ENCODE results near the gene ENTREP1.
"Not testable (repeated sequence)": the region's sequence is repeated elsewhere in the genome, so short reads cannot be mapped to it uniquely, and the experiment has no call there.

Gene ENTREP1

DNA sequence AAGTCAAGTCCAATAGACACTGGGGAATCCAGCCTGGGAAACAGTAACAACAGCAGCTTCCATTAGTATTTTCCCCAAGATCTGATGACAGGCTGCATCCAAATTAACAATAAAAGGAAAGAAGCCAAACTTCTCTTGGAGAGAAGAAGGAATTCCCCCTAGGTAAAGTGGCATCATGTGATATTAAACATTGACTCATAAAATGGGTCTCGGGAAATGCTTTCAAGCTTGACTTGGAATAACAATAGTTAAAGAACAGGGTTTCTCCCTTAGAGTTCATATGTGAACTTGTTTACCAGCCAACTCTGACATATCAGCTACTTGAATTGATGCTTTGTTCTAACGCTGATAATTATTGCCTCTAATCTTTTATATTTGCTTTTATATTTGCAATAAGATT, 45.4 kb downstream of the ENTREP1 start:
- no peak for DNase-seq

DNA sequence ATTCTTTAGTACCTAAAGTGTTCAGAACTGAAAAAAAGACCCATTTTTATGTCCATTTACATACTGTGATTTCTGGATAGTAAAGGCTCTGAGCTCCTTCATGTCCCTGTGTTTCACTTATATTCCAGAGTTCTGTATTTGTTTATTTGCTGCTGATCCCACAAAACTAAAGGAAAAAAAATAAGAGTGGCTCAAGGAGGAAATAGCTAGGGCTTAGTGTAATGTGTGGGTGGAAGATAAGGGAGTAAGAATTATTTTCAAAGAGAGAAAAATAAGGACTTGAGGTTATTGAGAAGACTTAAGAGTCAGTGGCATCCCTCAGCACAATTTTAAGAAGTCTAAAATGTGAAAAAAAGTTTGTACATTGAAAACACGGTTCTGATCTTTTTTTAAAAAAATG, 46.0 kb downstream of the ENTREP1 start:
- no peak for DNase-seq

DNA sequence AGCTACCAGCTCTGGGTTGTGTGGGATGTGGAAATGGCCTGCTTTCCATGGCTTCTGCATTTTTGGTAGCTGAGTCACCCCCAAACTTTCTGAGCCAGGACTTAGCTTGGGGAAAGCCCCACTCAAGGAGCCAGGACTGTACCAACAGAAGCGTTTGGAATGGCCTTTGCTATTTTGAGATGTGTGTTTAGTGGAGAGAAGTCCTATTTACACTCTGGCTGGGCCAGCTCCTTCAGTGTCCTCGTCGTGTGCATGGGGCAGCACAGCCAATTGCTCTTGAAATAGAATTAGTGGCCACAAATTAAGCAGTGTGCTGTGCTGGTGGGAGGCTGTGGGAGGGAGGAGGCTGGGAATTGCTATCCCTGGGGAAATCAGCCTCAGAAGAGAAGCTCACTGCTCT, 51.6 kb downstream of the ENTREP1 start:
- DNase-seq, result peak; percentile 55 to 77

DNA sequence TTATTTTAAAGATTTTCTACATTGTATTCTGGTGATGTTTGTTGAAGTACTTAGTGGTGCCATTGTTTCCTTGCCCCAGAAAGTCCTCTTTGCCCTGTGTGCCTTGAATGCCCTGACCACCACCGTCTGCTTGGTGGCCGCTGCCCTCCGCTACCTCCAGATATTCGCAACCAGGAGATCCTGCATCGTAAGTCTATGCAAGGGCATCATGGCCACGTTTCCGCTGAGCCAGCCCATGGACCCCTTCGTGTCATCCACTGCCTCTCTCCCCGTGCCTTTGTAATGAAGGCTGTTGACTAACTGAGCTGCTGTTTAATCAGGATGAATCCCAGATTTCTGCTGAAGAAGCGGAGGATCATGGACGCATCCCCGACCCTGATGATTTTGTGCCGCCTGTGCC, 52.3 kb downstream of the ENTREP1 start:
- no peak for DNase-seq

DNA sequence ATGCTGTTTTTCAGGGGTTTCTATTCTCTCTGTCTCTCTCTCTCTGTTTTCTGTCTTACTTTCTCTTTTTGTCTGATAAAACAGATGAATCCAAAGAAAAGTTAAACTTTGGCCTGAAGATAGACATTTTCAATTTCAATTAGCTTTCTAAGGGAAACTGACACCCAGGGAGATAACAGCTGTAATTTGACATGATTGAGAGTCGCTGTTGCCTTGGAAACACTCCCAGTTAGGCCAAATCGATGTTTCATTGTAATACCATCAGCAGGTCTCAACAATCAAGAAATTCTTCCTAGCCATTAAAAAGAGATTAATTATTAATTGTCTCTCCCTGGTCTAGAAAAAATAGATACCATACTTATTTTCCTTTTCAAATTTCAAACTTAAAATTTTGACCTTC, 53.0 kb downstream of the ENTREP1 start:
- no peak for DNase-seq

DNA sequence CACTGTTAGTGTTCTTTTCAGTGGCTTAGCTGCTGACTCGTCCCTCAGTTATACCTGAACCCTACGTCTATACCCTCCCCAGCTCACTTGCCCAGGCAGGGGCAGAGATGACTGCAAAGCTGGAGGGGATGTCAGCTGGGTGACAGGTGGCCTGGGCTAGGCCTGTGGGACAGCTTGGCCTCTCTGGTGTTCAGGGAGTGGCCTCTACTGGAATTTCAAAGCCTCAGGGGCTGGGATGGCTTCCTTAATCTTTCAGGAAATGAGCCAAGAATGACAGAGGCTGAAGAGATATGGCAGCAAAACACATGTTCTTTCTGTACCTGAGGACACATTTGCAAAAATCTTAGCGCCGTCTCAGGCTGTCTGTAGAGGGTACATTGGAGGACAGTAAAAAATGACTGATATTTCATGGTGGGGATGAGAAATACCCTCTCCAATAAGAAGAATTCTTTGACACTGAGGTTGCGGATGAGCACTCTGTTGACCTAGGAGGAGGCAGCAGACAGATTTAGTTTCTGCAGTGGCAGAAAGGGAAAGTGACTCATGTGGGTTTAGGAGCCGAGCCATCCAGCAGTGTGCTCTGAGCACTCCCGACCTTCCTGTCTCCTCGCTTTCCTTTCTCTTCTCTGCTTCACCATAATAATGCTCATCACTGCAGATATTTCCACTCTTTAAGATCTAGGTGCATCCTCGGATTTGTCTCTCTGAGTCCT, 54.4 kb downstream of the ENTREP1 start:
- DNase-seq, result no peak

DNA sequence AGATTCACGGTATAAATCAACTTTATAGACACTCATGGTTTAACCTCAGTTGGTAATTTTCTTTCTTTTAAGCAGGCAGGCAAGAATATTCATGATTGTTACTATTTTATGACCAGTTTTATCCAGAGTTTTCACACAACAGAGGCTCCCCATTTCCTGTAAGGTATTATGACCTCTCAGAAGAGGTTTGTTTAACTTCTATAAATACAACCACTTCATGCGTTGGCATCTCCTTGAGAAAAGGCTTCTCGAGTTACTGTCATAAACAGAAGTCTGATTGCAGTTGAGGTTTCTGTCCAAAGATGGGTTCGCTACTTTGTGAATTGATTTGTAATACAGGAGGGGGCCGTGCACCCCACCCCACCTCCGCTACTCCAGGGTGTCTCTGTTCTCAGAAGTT, 55.3 kb downstream of the ENTREP1 start:
- DNase-seq, result no peak

DNA sequence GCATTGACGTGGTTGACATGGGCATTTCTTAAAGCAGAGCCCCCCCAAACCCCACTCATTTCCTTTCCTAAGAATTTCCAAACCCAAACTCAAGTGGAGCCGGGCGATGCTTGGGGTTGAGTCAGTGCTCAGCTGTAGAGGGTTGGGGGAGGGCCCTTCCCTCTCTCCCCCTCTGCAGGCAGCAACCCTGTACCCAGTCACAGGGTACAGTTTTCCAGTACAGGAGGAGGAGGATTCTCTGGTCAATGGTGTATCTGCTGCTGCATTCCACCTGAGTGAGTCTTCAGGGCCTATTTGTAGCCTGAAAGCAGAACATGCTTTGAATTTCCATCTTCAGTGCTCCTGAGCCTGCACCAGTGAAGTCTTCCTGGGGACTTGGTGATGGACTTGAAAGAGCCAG, 55.8 kb downstream of the ENTREP1 start:
- DNase-seq, result no peak

DNA sequence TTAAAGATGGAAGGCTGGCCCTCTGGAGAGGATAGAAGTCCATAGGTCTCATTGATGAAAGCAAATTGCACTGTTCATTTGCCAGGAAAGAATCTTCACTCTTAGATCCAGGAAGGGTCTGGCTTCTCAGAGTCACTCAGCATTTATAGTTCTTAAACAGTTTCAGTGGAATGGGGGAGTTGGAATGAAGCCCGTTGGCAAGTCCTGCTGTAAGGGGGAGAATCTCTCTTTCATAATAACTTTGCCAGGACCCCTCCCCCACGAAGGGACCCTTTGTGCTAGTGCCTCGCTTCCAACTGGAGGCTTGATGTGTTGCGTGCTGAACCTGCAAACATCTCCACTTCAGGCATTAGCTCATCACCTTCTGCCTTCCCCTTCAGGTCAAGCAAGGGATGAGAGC, 57.1 kb downstream of the ENTREP1 start:
- no peak for DNase-seq

DNA sequence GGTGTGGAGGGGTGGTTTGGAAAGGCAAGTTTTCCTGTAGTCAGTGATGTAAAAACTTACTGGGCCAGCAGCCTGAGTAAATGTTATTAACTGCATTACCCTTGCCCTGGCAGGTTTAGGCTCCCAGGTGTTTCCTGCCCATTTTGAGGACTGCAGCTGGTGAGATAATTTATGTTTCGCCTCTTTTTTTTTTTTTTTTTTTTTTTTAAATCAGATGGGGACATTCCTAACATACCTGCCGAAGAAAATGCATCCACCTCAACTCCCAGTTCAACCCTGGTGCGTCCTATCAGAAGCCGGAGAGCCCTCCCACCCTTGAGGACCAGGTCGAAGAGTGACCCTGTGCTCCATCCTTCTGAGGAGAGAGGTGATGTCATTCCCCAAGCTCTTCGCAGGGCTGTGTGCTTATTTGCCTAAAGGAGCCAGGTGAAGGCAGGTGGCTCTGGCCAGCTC, 60.6 kb downstream of the ENTREP1 start:
- no peak for DNase-seq

DNA sequence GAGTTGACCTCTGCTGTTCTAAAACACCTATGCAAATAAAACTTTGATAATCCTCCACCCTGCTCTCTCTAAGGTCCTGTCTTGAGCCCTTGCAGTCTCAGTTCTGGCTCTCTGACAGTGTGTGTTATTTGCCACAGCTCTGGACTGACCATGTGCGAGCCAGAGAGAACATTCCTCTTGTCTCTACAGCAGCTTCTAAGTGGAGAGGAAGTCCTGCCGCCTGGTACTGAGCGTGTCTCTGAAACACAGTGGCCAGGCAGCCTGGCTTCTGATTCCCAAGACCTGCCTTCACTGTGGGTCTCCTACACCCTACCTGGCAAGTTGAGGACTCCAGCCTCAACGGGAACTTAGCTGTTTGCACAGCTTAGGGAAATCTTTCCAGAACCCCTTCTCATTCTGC, 61.6 kb downstream of the ENTREP1 start:
- no peak for DNase-seq

DNA sequence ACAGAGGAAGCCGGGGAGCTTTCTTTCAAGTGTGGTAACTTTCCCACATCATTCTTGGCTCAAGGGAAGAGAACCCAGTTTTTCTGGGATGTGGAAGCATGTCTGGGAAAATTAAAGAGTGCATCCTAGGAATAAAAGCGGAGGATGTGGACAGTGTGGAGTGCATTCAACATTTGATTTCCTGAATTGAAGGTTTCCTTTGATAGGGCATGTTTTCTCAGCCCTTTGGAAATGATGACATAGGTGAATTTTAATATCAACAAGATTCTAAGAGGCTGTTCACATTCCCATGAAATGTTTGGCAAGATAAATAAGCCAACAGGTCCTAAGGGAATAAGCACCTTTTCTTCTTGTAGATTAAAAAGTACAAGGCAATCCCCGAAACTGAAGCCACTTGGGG, 63.6 kb downstream of the ENTREP1 start:
- no peak for DNase-seq

DNA sequence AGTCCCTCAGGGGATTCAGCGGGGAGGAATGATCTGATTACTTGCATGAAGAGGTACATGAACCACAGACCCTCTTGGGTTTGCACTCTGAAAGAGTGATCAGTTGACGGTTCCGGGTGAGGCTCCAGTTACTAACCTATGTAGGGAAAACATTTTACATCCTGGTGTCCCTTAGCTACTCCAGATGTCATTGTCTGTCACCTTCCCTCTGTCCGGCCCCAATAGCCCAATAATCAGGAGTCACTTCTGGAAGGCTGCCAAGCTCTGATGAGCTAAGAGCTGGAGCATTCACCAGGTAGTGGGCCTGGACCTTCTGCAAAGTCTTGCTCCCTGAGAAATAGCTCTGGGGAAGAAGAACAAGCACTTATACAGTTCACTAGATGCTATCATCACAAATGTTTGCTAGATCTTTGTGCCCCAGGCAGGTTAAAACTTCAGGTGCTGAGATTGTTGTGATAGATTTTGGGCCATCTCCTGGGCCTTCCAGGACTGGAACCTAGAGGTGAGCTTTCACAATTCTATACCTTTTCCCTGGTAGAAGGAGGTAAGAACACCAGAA, 64.5 kb downstream of the ENTREP1 start:
- DNase-seq, result no peak

DNA sequence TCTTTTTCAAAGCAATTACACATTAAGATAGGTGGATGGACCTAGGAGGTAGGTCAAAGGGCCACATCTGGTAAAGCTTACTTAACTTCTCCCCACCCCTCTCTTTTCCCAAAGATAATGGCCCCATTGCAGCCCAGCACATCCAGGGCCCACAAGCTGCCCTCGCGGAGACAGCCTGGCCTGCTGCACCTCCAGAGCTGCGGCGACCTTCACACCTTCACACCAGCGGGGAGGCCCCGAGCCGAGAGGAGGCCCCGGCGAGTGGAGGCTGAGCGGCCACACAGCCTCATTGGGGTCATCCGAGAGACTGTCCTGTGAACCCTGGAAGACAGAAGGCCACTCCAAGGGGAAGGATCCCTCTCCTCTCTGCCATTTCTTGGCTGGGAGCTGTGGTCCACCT, 66.5 kb downstream of the ENTREP1 start:
- no peak for DNase-seq

DNA sequence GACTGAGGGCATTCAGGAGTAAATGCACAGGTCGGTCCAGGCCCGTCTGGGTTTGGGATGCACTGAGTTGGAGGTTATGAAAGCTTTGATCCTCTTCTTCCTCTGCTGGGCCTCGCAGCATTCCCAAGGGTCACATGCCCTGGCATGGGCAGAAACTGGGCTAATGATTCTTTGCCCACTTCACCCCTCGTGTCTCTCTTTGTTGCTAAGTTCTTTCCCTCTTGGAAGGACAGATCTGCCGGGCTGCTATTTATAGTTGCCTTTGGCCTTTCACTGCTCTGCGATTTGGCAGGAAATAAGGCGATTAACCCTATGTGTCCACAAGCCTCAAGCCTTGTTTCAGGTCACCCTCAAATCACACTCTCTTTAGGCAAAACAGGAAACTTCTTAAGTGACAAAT, 66.9 kb downstream of the ENTREP1 start:
- no peak for DNase-seq

DNA sequence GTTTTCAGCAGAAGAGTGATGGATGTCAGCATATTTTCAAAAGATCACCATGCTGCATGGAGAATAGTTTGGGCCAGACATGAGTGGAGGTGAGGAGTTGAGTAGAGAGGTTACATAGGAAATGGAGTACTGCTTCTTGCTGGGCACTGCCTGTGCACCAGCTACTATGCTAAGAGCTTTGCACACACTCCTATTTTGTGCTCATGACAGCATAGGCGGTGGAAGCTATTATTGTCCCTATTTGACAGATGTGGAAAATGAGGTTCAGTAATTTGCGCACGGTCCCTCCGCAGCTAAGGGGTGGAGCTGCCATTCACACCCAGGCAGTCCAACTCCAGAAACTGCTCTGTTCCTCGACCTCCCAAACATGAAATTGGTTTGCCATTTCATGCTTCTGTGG, 67.8 kb downstream of the ENTREP1 start:
- DNase-seq, result no peak

DNA sequence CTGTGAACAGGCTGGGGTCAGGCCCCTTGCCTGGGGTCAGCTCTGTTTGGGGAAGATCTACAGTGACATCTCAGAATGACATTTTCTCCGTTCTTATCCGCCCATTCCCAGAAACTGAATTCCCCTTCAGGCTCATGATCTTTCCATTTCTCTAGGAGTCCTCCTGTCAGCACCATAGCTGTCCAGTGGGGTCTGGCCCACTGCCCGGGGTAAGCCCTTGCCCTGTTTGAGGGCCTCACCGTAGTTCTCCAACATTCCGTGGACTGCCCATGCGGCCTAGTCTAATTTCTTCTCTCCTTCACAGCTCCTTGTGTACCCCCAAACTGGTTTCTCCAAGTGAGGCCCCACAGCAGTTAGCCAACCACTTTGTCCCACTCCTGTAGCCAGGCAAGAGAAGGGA, 68.4 kb downstream of the ENTREP1 start:
- DNase-seq, result no peak

DNA sequence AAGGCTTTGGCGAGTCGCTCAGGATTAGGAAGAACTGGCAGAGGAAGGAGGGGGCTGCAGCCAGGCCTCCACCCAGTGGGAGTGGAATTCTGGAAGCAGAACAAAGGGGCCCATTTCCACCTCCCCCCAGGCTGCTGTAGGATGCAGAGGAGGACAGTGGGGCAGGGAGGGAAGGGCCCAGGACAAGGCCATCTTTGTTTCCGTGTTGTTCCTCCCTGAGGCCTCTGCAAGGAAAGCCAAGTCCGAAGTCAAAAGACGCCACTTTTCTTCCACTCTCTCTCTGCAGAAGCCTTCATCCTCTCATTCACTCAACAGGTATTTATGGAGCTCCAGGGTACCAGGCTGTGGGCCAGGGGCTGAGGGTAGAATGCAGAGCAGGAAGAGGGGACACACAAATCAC, 70.7 kb downstream of the ENTREP1 start:
- DNase-seq, result no peak

DNA sequence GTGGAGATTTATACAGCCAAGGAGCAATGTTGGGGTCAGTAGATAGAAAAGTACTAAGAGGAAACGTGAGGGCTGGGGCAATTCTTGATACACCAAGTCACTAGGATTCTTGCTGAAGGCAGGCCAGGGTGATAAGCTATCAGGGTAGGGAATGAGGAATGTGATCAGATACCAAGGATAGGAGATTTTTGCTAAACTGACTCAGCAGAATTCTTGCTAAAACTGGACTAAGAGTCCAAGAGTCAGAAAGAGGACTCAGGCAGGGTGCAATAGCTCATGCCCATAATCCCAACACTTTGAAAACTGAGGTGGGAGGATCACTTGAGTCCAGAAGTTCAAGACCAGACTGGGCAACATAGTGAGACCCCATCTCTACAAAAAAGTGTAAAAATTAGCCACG, 71.7 kb downstream of the ENTREP1 start:
- DNase-seq, result no peak

DNA sequence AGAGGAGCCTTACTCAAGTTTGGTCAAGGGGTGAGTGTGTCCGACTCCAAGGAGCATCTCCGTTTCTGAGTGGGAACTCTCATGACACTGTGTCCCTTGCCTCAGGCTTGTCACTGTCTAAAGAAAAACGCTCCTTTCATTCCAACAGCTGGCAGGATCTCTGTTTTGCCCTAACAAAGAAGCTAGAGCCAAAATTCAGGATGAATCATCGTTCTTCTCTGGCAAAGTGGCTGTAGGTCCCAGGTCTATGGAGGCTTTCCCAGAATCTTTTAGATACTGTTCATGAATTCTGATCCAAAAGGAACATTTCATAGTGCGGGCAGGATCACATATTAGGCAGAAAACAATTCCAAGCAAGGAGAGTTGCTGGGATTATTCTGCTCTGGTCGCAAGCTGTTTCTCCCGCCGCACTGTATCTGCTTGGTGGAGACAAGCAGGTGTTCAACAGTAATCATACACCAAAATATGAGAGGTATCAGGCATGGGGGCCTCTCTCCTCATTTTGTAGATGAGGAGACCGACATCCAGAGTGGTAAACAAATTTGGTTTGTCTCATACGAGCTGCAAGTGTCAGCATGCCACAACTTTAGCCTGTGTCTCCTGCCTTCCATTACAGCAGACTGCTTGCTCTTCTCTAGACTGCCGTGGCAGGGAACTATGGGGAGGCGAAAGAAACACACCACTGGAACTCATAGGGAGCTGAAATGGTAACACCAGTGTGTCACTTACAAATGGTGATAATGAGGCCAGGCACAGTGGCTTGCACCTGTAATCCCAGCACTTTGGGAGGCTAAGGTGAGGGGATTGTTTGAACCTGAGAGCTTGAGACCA, 72.6 kb downstream of the ENTREP1 start:
- no peak for DNase-seq

DNA sequence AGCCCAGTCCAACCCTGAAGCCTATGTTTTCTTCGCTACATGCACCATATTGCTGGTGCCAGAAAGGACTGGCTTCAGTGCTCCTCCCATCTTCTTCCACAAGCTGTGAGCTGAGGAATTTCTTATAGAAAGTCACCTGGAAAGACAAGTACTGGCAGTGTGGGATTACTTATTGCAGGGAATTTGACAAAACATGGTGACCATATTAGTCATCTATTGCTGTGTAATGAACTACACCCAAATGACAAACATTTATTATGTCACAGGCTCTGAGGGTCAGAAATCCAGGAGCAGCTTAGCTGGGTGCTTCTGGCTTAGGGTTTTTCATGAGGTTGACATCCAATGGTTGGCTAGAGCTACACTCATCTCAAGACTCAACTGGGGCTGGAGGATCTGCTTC, 75.5 kb downstream of the ENTREP1 start:
- no peak for DNase-seq

DNA sequence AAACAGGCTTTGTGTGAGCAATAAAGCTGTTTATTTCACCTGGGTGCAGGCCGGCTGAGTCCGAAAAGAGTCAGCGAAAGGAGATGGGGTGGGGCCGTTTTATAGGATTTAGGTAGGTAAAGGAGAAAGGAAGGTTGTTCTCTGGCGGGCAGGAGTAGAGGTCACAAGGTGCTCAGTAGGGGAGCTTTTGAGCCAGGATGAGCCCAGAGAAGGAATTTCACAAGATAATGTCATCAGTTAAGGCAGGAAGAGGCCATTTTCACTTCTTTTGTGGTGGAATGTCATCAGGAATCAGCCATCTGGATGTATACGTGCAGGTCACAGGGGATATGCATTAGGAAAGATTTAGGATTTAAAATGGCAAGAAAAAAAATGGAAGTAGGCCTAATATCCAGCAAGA, 84.9 kb downstream of the ENTREP1 start:
- not testable (repeated sequence) for DNase-seq

DNA sequence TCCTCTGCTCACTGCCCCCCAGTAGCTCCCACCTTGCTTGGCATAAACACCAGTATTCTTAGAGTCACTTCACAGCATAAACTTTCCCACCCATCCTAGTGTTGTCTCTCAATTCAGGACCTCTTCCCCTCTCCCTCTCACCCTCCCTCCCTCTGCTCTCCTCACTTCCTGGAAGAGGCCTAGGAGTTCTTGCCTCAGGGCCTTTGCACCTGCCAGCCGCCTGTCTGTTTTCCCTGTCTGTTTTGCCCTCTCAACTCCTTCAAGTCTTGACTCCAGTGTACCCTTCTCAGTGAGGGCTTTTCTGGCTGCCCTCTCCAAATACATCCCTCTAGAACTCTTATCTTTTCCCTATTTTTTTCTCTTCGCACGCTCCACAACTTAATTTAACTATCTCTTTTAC, 86.2 kb downstream of the ENTREP1 start:
- DNase-seq, result no peak

Measured in inflammatory macrophage treated with lipopolysaccharide for 1 hour (primary cell).